Loucy (cell line): ENCODE results near the gene ALG8.

Source experiments
- H2AFZ ChIP-seq: fragments of 200-600 bp; sonication (generic); 2 replicates; pipeline ENCODE4 v1.6.0; 2016; ENCODE audit warnings: antibody characterized with exemption, mild to moderate bottlenecking, low read length, moderate library complexity
- H3F3A ChIP-seq: fragments of 200-600 bp; 2 replicates; pipeline ENCODE4 v1.6.0; 2016; ENCODE audit warnings: antibody characterized with exemption, low read depth, mild to moderate bottlenecking
- H3K27me3 ChIP-seq: fragments of 200-600 bp; sonication (generic); 2 replicates; pipeline ENCODE4 v1.6.1; 2014; ENCODE audit warnings: low read length, mild to moderate bottlenecking; ENCODE audit not compliant: insufficient read depth, poor library complexity, severe bottlenecking
- H3K36me3 ChIP-seq: fragments of 200-600 bp; sonication (generic); 2 replicates; pipeline ENCODE4 v1.6.1; 2016; ENCODE audit warnings: low read length; ENCODE audit not compliant: insufficient read depth
- H3K4me1 ChIP-seq: fragments of 200-600 bp; sonication (generic); 2 replicates; pipeline ENCODE4 v1.5.1; 2014; ENCODE audit warnings: low read length, mild to moderate bottlenecking; ENCODE audit not compliant: insufficient read depth, poor library complexity, severe bottlenecking
- H3K4me2 ChIP-seq: fragments of 200-600 bp; sonication (generic); 2 replicates; pipeline ENCODE4 v1.6.0; 2014; ENCODE audit warnings: antibody characterized with exemption, low read length, low read depth, mild to moderate bottlenecking; ENCODE audit not compliant: poor library complexity, severe bottlenecking
- H3K4me3 ChIP-seq: fragments of 200-600 bp; sonication (generic); 2 replicates; pipeline ENCODE4 v1.5.1; 2014; ENCODE audit warnings: low read length, mild to moderate bottlenecking, mixed read lengths; ENCODE audit not compliant: poor library complexity, severe bottlenecking
- H3K79me2 ChIP-seq: fragments of 200-600 bp; sonication (generic); 2 replicates; pipeline ENCODE4 v1.6.1; 2014; ENCODE audit warnings: low read length; ENCODE audit not compliant: insufficient read depth
- H3K9ac ChIP-seq: fragments of 200-600 bp; sonication (generic); 2 replicates; pipeline ENCODE4 v1.6.0; 2014; ENCODE audit warnings: mild to moderate bottlenecking, low read depth, low read length, moderate library complexity; ENCODE audit not compliant: poor library complexity, severe bottlenecking
- H3K9me2 ChIP-seq: fragments of 200-600 bp; sonication (generic); replicated peaks from 2 replicates; pipeline ENCODE4 v1.6.1; 2016; ENCODE audit warnings: low read depth, low read length, mixed read lengths
- H3K9me3 ChIP-seq: fragments of 200-600 bp; sonication (generic); 2 replicates; pipeline ENCODE4 v1.6.1; 2014; ENCODE audit warnings: mild to moderate bottlenecking, antibody characterized with exemption, low read length, low read depth; ENCODE audit not compliant: insufficient read depth
- H4K20me1 ChIP-seq: fragments of 200-600 bp; sonication (generic); 2 replicates; pipeline ENCODE4 v1.6.0; 2014; ENCODE audit warnings: antibody characterized with exemption, low read length, mild to moderate bottlenecking; ENCODE audit not compliant: insufficient read depth, poor library complexity, severe bottlenecking
- CTCF ChIP-seq: fragments of 200-600 bp; sonication (generic); conservative IDR thresholded peaks from 2 replicates; pipeline ENCODE4 v1.5.1; 2014; ENCODE audit warnings: mild to moderate bottlenecking, antibody characterized with exemption, low read length
- EZH2phosphoT487 ChIP-seq: fragments of 200-600 bp; IDR thresholded peaks from 2 replicates; pipeline ENCODE4 v1.6.1; 2018; ENCODE audit warnings: antibody characterized with exemption, mild to moderate bottlenecking, moderate library complexity, borderline replicate concordance

Gene ALG8

DNA sequence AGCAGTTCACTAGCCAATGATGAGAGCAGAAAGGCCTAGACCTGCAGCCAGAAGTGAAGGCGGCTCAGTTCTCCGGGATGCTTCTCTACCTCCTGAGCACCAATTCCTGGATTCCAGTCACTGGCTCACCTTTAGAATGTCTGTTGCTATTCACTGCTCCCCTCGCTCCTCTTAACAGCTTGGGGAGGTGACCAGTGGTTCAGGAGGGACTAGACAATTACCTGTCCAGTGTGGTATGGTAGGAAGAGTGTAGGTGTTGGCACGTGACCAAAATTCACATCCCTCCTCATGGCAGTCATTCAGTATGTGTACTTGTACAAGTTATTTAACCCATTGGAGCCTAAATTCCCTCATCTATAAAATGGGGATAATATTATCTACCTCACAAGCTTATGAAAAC is 71.7 kb downstream of the ALG8 start:
- Histone ChIP-seq H3K4me2 (no peak overlapping the region), H4K20me1 (peaks cover 18% of the 10 kb centered on the region), H3K9me2 (no peaks in the 10 kb centered on the region)

DNA sequence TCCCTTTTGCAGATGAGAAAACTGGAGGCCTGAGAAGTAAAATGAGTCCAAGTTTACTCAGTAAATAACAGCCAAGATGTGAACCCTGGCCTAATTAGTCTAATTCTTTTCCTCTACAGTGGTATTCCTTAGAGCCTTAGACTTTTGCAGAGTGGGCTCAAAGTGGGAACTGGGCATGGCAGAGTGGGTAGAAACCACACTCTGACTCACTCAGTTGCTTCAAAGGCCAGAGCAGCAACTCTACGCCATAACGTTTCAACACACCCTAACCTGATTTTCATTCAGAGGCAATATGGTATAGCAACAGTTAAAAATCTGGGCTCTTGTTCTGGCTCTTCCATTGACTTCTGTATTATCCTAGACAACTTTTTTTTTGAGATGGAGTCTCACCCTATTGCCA is 73.0 kb downstream of the ALG8 start:
- TF ChIP-seq CTCF, result no peak
- no peak for TF ChIP-seq EZH2phosphoT487
- H4K20me1 ChIP-seq, result peaks cover 13% of the 10 kb centered on the region
- H3K27me3 ChIP-seq, result no peaks in the 10 kb centered on the region

More for the DNA sequence above, 71.7 kb downstream of the ALG8 start:
- no peaks in the 10 kb centered on the region for H3K9me3 ChIP-seq
- H3K79me2 ChIP-seq, result peaks cover 30% of the 10 kb centered on the region
- H2AFZ ChIP-seq, result no peak overlapping the region
- H3K4me3 ChIP-seq, result no peak overlapping the region
- peaks cover 4% of the 10 kb centered on the region for H3K4me1 ChIP-seq
- no peak for TF ChIP-seq EZH2phosphoT487
- no peak for TF ChIP-seq CTCF
- H3K9ac ChIP-seq, result no peak overlapping the region
- H3K27me3 ChIP-seq, result no peaks in the 10 kb centered on the region
- H3K36me3 ChIP-seq, result peaks cover 47% of the 10 kb centered on the region; the same call in 1 of the 2 replicates
- H3F3A ChIP-seq, result no peaks in the 10 kb centered on the region

GRCh38 chr11:78065203-78065602 is 74.2 kb downstream of the ALG8 start:
- Histone ChIP-seq H3K9me3 (no peaks in the 10 kb centered on the region), H3F3A (no peaks in the 10 kb centered on the region), H3K4me1 (no peaks in the 10 kb centered on the region), H3K36me3 (peaks cover 26% of the 10 kb centered on the region; the same call in 1 of the 2 replicates), H3K4me3 (no peak overlapping the region), H3K4me2 (no peak overlapping the region), H2AFZ (no peak overlapping the region), H3K27me3 (no peaks in the 10 kb centered on the region), H4K20me1 (peaks cover 5% of the 10 kb centered on the region), H3K9me2 (no peaks in the 10 kb centered on the region), H3K9ac (no peak overlapping the region), H3K79me2 (peaks cover 7% of the 10 kb centered on the region; the same call in 1 of the 2 replicates)
- no peak for TF ChIP-seq EZH2phosphoT487
- no peak for TF ChIP-seq CTCF

More for the DNA sequence above, 73.0 kb downstream of the ALG8 start:
- H3K9me2 ChIP-seq, result no peaks in the 10 kb centered on the region
- H3F3A ChIP-seq, result no peaks in the 10 kb centered on the region
- no peak overlapping the region for H3K4me2 ChIP-seq
- no peaks in the 10 kb centered on the region for H3K9me3 ChIP-seq
- H3K4me3 ChIP-seq, result no peak overlapping the region
- H3K9ac ChIP-seq, result no peak overlapping the region
- no peak overlapping the region for H2AFZ ChIP-seq
- H3K36me3 ChIP-seq, result peaks cover 39% of the 10 kb centered on the region; the same call in 1 of the 2 replicates
- peaks cover 3% of the 10 kb centered on the region for H3K4me1 ChIP-seq
- peaks cover 19% of the 10 kb centered on the region for H3K79me2 ChIP-seq
